Endothelial cell of umbilical vein (primary cell): ENCODE results near the gene RPS18. TPM values are rescaled to one million over a fixed set of nuclear protein-coding genes. Genes with fewer than 3 reads are reported as not detected.

Source experiments
- BruUV-seq: library from RNA; stranded (reverse); fragments of 400-500 nt; replicated peaks from 2 replicates; lab custom pipeline; 2021; lab: Mats Ljungman, UMichigan
- CTCF ChIA-PET: fragments of 300-600, 350-600 bp; sonication (Branson Sonifier 250); formaldehyde crosslinking; loops from one replicate; lab custom pipeline; 2021; ENCODE audit warnings: antibody characterized with exemption, inconsistent platforms; lab: Charles Lee
- POLR2A ChIA-PET: fragments of 300-600, 350-600 bp; sonication (Branson Sonifier 250); formaldehyde crosslinking; loops from one replicate; lab custom pipeline; 2021; ENCODE audit warnings: antibody characterized with exemption, inconsistent platforms; lab: Charles Lee
- DNase-seq: peaks from one replicate; pipeline ENCODE4 v3.0.0-alpha.2; 2011; ENCODE audit warnings: low read depth, low spot score
- FAIRE-seq: peaks from 2 replicates; lab custom pipeline; 2011; peaks lifted over from hg19 to GRCh38; lab: Jason Lieb, UNC
- H2AFZ ChIP-seq: 2 replicates; pipeline ENCODE4 v1.6.0; 2012; ENCODE audit warnings: low read depth, low read length, control low read depth, inconsistent platforms
- H3K27ac ChIP-seq: 2 replicates; pipeline ENCODE4 v1.5.1; 2011; ENCODE audit warnings: low read depth, mild to moderate bottlenecking, control low read depth, low read length, moderate library complexity; ENCODE audit not compliant: insufficient read depth
- H3K27me3 ChIP-seq, 2 experiments: 2 replicates each; pipeline versions ENCODE4 v1.6.0 to v1.6.1; 2011; ENCODE audit warnings: low read length in 2 of 2, mixed read lengths in 1 of 2; ENCODE audit not compliant: control insufficient read depth in 2 of 2, insufficient read depth in 2 of 2
- H3K36me3 ChIP-seq, 2 experiments: 2 replicates in 1 of 2; 3 replicates in 1 of 2; pipeline ENCODE4 v1.5.1; 2011; ENCODE audit warnings: low read length in 2 of 2, mild to moderate bottlenecking in 1 of 2, moderate library complexity in 1 of 2; ENCODE audit not compliant: control insufficient read depth in 2 of 2, insufficient read depth in 2 of 2; ENCODE audit errors: extremely low read depth in 1 of 2
- H3K4me1 ChIP-seq: 3 replicates; pipeline ENCODE4 v1.5.1; 2011; ENCODE audit warnings: mild to moderate bottlenecking, low read length; ENCODE audit not compliant: control insufficient read depth, insufficient read depth; ENCODE audit errors: extremely low read depth
- H3K4me2 ChIP-seq: 2 replicates; pipeline ENCODE4 v1.6.1; 2011; ENCODE audit warnings: low read length, control low read depth, mixed read lengths; ENCODE audit not compliant: insufficient read depth
- H3K4me3 ChIP-seq, 3 experiments: fragments of 200-600 bp in 1 of 3; sonication (generic), shearing (Covaris generic) in 1 of 3; replicated peaks in 1 of 3; 2 replicates each; pipeline ENCODE4 v1.5.1; 2011 to 2016; ENCODE audit warnings: control low read depth in 3 of 3, low read length in 3 of 3, mild to moderate bottlenecking in 2 of 3, inconsistent platforms in 1 of 3, low read depth in 1 of 3, moderate library complexity in 1 of 3; ENCODE audit not compliant: insufficient read depth in 1 of 3
- H3K79me2 ChIP-seq: 2 replicates; pipeline ENCODE4 v1.6.0; 2012; ENCODE audit warnings: low read length, inconsistent platforms; ENCODE audit not compliant: control insufficient read depth, insufficient read depth
- H3K9ac ChIP-seq: replicated peaks from 2 replicates; pipeline ENCODE3; 2011; ENCODE audit warnings: low read length, control low read depth; ENCODE audit not compliant: insufficient read depth; ENCODE audit errors: extremely low read depth
- H3K9me1 ChIP-seq: replicated peaks from 3 replicates; pipeline ENCODE4 v1.6.0; 2011; ENCODE audit warnings: mild to moderate bottlenecking, low read length; ENCODE audit not compliant: control insufficient read depth, insufficient read depth; ENCODE audit errors: extremely low read depth
- H3K9me3 ChIP-seq: replicated peaks from 2 replicates; pipeline ENCODE4 v1.5.1; 2012; ENCODE audit warnings: low read length, inconsistent platforms; ENCODE audit not compliant: control insufficient read depth, insufficient read depth
- H4K20me1 ChIP-seq: replicated peaks from 2 replicates; pipeline ENCODE3; 2011; ENCODE audit warnings: mild to moderate bottlenecking, low read length; ENCODE audit not compliant: control insufficient read depth, insufficient read depth; ENCODE audit errors: extremely low read depth
- EZH2 ChIP-seq: IDR thresholded peaks from 2 replicates; pipeline ENCODE4 v1.6.1; 2012; ENCODE audit warnings: borderline replicate concordance, low read depth, mild to moderate bottlenecking, moderate library complexity, low read length, inconsistent platforms; ENCODE audit not compliant: severe bottlenecking
- FOS ChIP-seq: IDR thresholded peaks from 2 replicates; pipeline ENCODE4 v1.6.1; 2011; ENCODE audit warnings: mild to moderate bottlenecking, low read length, moderate library complexity, borderline replicate concordance; ENCODE audit not compliant: insufficient read depth
- GATA2 ChIP-seq: IDR thresholded peaks from 2 replicates; pipeline ENCODE4 v1.7.0; 2011; ENCODE audit warnings: low read depth, mild to moderate bottlenecking, moderate library complexity, mixed read lengths, low read length; ENCODE audit not compliant: insufficient read length, insufficient read depth
- JUN ChIP-seq: IDR thresholded peaks from 2 replicates; pipeline ENCODE4 v1.6.1; 2011; ENCODE audit warnings: borderline replicate concordance, low read depth; ENCODE audit not compliant: insufficient read length, insufficient read depth
- MYC ChIP-seq: IDR thresholded peaks from one replicate; pipeline ENCODE4 v1.6.1; 2011; ENCODE audit warnings: mild to moderate bottlenecking, low read depth, low read length
- POLR2A ChIP-seq: IDR thresholded peaks from 2 replicates; pipeline ENCODE4 v1.6.1; 2012; ENCODE audit warnings: low read depth, mild to moderate bottlenecking, control low read depth, low read length
- POLR2AphosphoS5 ChIP-seq: IDR thresholded peaks from 2 replicates; pipeline ENCODE4 v1.6.1; 2012; ENCODE audit warnings: low read depth, mild to moderate bottlenecking, control low read depth, low read length, moderate library complexity; ENCODE audit not compliant: insufficient read depth
- dilution Hi-C: fragments of 300-500 bp; cut with MboI; formaldehyde crosslinking; loops from one replicate; pipeline ENCODE4 v1.15.0; 2019; ENCODE audit warnings: low sequenced_read_pairs; ENCODE audit not compliant: extremely low pct_ligation_motif_present
- intact Hi-C: fragments of 100-400 bp; cut with micrococcal nuclease; formaldehyde crosslinking; loops from one replicate; pipeline ENCODE4 v1.10.0; 2022
- polyA plus RNA-seq, 4 experiments: library from polyadenylated mRNA; depleted of rRNA in 3 of 4; stranded (reverse) in 3 of 4; unstranded in 1 of 4; fragments of >200 nt; gene quantifications; 2 replicates each; pipeline versions ENCODE4 v1.2.1 to v1.2.3, GENCODE V29; 2011 to 2012; ENCODE audit warnings: missing spikeins in 1 of 4
- total RNA-seq: library from RNA; stranded (reverse); gene quantifications from 2 replicates; pipeline ENCODE4 v1.2.3, GENCODE V29; 2021
- TF ChIP-seq, protein P1 (sequence below), 2 donors: IDR thresholded peaks; 1 replicate in 1 of 2; 2 replicates in 1 of 2; pipeline ENCODE4 v1.5.1; 2011; ENCODE audit warnings: low read length in 2 of 2, mild to moderate bottlenecking in 2 of 2, moderate library complexity in 2 of 2, control low read depth in 1 of 2, inconsistent platforms in 1 of 2, low read depth in 1 of 2; ENCODE audit not compliant: insufficient read depth in 1 of 2; ENCODE audit errors: extremely low read depth in 1 of 2
- TF ChIP-seq, protein P2 (sequence below): IDR thresholded peaks from 2 replicates; pipeline ENCODE4 v1.6.1; 2011; ENCODE audit not compliant: insufficient read depth, insufficient read length

RPS18 gene
- total and polyA plus RNA-seq, 2 donors (not counting 3 experiments of a cell fraction or from before 2014, with no cell fraction given), result 2,336 to 5,541 TPM

DNA sequence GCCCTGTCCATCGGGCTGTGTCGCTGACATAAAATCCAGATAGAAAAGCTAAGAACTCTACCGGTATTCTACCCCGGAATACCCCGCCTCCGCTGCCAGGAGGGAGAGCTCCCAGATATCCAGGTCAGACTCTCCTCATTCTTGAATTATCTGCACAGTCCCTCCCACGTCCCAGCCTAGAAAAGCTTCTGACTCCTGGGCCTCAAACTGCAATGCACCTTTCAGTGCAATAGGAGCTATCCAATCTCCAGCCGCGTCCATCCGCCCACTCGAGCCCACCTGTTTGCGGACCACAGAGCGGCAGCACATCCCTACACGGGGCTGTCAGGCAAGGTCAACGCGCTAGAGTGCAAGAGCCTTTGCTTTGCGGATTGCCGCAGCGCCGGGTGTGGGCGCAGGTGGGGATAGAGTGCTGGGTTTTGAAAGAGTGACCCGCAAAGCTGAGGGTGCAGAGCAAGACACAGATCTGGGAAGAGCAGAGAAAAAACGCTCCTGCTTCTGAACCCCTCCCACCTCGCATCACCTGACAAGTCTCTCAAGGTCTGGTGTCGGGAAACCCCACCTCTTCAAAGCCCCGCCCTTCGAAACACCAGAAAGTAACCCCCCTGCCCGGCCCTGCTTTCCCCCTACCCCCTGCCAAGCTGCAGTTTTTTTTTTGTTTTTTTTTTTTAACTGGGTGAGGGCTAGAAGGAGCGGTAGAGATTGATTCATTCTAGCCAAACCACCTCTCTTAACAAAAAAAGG, 40.7 kb downstream of the RPS18 start:
- Histone ChIP-seq H3K9me1 (no peaks in the 10 kb centered on the region), H3K36me3 (no peaks in the 10 kb centered on the region), H3K27ac (no peak overlapping the region), H3K27me3 (no peaks in the 10 kb centered on the region), H3K9me3 (no peaks in the 10 kb centered on the region), H3K9ac (peak overlapping the region; percentile 69), H3K4me2 (peak overlapping the region; percentile 92), H3K4me3 (peak overlapping the region; percentile 37 to 96 (median 65)), H3K79me2 (peaks cover 14% of the 10 kb centered on the region), H2AFZ (no peak overlapping the region), H4K20me1 (no peaks in the 10 kb centered on the region), H3K4me1 (peaks cover 16% of the 10 kb centered on the region)
- DNase-seq (peak; percentile 39), FAIRE-seq (peak; percentile 31)
- no peak for TF ChIP-seq POLR2A
- TF ChIP-seq POLR2AphosphoS5, result no peak
- TF ChIP-seq FOS, result no peak
- TF ChIP-seq EZH2, result no peak
- no peak for TF ChIP-seq GATA2
- TF ChIP-seq JUN, result no peak
- no peak for TF ChIP-seq MYC
- TF ChIP-seq, protein P1, sequence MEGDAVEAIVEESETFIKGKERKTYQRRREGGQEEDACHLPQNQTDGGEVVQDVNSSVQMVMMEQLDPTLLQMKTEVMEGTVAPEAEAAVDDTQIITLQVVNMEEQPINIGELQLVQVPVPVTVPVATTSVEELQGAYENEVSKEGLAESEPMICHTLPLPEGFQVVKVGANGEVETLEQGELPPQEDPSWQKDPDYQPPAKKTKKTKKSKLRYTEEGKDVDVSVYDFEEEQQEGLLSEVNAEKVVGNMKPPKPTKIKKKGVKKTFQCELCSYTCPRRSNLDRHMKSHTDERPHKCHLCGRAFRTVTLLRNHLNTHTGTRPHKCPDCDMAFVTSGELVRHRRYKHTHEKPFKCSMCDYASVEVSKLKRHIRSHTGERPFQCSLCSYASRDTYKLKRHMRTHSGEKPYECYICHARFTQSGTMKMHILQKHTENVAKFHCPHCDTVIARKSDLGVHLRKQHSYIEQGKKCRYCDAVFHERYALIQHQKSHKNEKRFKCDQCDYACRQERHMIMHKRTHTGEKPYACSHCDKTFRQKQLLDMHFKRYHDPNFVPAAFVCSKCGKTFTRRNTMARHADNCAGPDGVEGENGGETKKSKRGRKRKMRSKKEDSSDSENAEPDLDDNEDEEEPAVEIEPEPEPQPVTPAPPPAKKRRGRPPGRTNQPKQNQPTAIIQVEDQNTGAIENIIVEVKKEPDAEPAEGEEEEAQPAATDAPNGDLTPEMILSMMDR (IDR thresholded peaks at IDR 0.05; ENCODE audit: extremely low read depth in 1 of 2, insufficient read depth in 1 of 2, low read depth in 1 of 2, low read length in 2 of 2), result no peak
- TF ChIP-seq, protein P2, sequence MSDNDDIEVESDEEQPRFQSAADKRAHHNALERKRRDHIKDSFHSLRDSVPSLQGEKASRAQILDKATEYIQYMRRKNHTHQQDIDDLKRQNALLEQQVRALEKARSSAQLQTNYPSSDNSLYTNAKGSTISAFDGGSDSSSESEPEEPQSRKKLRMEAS, result no peak
- BruUV-seq, result no TSS peak
- intact Hi-C loops (loop anchor here (1.0 to 10.0 kb wide), 4 partner anchors 33 to 262 kb away; partner anchors contain the start of genes B3GALT4, HSD17B8, RXRB and SLC39A7), dilution Hi-C loops (no loop called here)
- ChIA-PET CTCF (interaction anchor here (1.3 to 2.6 kb wide), 4 partner anchors 11 to 36 kb away, joined by 3 to 19 read pairs (median 8); partner anchors contain the start of genes B3GALT4 and RGL2), POLR2A (no interaction called here)
